Upper lobe of left lung (tissue), 4 donors: ENCODE results near the gene VPS36.
"Not testable (repeated sequence)": the region's sequence is repeated elsewhere in the genome, so short reads cannot be mapped to it uniquely, and the experiment has no call there.

Experiments used
- EP300 ChIP-seq, 4 donors: sonication (generic); formaldehyde crosslinking; IDR thresholded peaks; one replicate each; pipeline ENCODE4 v1.5.1; 2017; ENCODE audit warnings: antibody characterized with exemption in 4 of 4, control low read depth in 2 of 4
- POLR2A ChIP-seq, 4 donors: fragments of 450-650 bp; IDR thresholded peaks; one replicate each; pipeline ENCODE4 v1.5.1; 2016 to 2017; ENCODE audit warnings: antibody characterized with exemption in 4 of 4, mild to moderate bottlenecking in 2 of 4
- POLR2AphosphoS5 ChIP-seq, 2 donors: sonication (generic); formaldehyde crosslinking; IDR thresholded peaks; one replicate each; pipeline ENCODE4 v1.5.1; 2017; ENCODE audit warnings: antibody characterized with exemption in 2 of 2
- TF ChIP-seq, protein P1 (sequence below), 6 experiments: fragments of 450-650 bp in 4 of 6; fragments of 200-600 bp in 2 of 6; sonication (generic) in 2 of 6; IDR thresholded peaks; one replicate each; pipeline ENCODE4 v1.5.1; 2016 to 2019; ENCODE audit warnings: antibody characterized with exemption in 6 of 6

DNA sequence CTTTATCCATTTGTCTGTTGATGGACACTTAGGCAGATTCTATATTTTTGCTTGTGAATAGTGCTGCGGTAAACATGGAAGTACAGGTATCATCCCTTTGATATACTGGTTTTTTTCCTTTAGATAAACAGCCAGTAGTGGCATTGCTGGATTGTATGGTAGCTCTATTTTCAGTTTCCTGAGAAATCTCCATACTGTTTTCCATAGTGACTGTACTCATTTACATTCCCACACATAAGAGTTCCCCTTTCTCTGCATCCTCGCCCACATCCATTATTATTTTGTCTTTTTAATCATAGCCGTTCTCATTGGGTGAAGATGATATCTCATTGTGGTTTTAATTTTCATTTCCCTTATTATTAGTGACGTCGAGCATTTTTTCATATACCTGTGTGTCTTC, 40.6 kb upstream of the VPS36 start:
- TF ChIP-seq, protein P1, sequence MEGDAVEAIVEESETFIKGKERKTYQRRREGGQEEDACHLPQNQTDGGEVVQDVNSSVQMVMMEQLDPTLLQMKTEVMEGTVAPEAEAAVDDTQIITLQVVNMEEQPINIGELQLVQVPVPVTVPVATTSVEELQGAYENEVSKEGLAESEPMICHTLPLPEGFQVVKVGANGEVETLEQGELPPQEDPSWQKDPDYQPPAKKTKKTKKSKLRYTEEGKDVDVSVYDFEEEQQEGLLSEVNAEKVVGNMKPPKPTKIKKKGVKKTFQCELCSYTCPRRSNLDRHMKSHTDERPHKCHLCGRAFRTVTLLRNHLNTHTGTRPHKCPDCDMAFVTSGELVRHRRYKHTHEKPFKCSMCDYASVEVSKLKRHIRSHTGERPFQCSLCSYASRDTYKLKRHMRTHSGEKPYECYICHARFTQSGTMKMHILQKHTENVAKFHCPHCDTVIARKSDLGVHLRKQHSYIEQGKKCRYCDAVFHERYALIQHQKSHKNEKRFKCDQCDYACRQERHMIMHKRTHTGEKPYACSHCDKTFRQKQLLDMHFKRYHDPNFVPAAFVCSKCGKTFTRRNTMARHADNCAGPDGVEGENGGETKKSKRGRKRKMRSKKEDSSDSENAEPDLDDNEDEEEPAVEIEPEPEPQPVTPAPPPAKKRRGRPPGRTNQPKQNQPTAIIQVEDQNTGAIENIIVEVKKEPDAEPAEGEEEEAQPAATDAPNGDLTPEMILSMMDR (IDR thresholded peaks at IDR 0.05), result not testable (repeated sequence)
- not testable (repeated sequence) for TF ChIP-seq POLR2A, POLR2AphosphoS5, EP300 (IDR thresholded peaks at IDR 0.05)
